SK-N-MC (cell line): Measurements from ENCODE around the gene LNX1.

Experiments
- EZH2 ChIP-seq: fragments of 200-600 bp; sonication (generic); IDR thresholded peaks from one replicate; pipeline ENCODE4 v1.6.1; 2017; ENCODE audit warnings: antibody characterized with exemption
- POLR2AphosphoS5 ChIP-seq: IDR thresholded peaks from 2 replicates; pipeline ENCODE4 v1.6.1; 2012; ENCODE audit warnings: mild to moderate bottlenecking, low read depth, low read length, borderline replicate concordance

- no peak for TF ChIP-seq EZH2
- TF ChIP-seq POLR2AphosphoS5: no peak
Observed at GRCh38 chr4:53619431-53619830, 28.1 kb upstream of the LNX1 start.
